AG09309 (cell line): ENCODE data around the gene HNRNPA0.
"Not testable (repeated sequence)": the region's sequence is repeated elsewhere in the genome, so short reads cannot be mapped to it uniquely, and the experiment has no call there.

Experiments used
- DNase-seq: peaks from one replicate; pipeline ENCODE4 v3.0.0-alpha.2; 2010; ENCODE audit warnings: low read depth
- H3K4me3 ChIP-seq: 2 replicates; pipeline ENCODE4 v1.5.1; 2011; ENCODE audit warnings: mild to moderate bottlenecking, low read depth, low read length, moderate library complexity; ENCODE audit not compliant: control insufficient read depth
- CTCF ChIP-seq: IDR thresholded peaks from 2 replicates; pipeline ENCODE4 v1.5.1; 2011; ENCODE audit warnings: mild to moderate bottlenecking, low read depth, low read length, inconsistent platforms; ENCODE audit not compliant: insufficient read depth, control insufficient read depth; ENCODE audit errors: missing control alignments

The HNRNPA0 gene

GRCh38 chr5:137791799-137792198 lies 37.6 kb upstream of the HNRNPA0 start:
- DNase-seq: no peak
- H3K4me3 ChIP-seq: no peak overlapping the region
- no peak for TF ChIP-seq CTCF

- TF ChIP-seq CTCF: no peak
- no peak overlapping the region for H3K4me3 ChIP-seq
- DNase-seq: no peak
These were observed 37.2 kb upstream of the HNRNPA0 start for GRCh38 chr5:137791387-137791786.

DNA sequence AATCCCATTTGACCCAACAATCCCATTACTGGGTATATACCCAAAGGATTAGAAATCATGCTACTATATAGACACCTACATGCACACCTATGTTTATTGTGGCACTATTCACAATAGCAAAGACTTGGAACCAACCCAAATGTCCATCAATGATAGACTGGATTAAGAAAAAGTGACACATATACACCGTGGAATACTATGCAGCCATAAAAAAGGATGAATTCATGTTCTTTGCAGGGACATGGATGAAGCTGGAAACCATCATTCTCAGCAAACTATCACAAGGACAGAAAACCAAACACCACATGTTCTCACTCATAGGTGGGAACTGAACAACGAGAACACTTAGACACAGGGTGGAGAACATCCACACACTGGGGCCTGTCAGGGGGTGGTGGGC lies 34.4 kb upstream of the HNRNPA0 start:
- not testable (repeated sequence) for DNase-seq, H3K4me3 ChIP-seq

GRCh38 chr5:137782984-137783536 lies 28.9 kb upstream of the HNRNPA0 start:
- no peak overlapping the region for H3K4me3 ChIP-seq
- no peak for TF ChIP-seq CTCF

GRCh38 chr5:137782055-137782454 lies 27.9 kb upstream of the HNRNPA0 start:
- no peak for DNase-seq
- H3K4me3 ChIP-seq: no peak overlapping the region

More at GRCh38 chr5:137782984-137783536, 28.9 kb upstream of the HNRNPA0 start:
- DNase-seq: no peak

DNA sequence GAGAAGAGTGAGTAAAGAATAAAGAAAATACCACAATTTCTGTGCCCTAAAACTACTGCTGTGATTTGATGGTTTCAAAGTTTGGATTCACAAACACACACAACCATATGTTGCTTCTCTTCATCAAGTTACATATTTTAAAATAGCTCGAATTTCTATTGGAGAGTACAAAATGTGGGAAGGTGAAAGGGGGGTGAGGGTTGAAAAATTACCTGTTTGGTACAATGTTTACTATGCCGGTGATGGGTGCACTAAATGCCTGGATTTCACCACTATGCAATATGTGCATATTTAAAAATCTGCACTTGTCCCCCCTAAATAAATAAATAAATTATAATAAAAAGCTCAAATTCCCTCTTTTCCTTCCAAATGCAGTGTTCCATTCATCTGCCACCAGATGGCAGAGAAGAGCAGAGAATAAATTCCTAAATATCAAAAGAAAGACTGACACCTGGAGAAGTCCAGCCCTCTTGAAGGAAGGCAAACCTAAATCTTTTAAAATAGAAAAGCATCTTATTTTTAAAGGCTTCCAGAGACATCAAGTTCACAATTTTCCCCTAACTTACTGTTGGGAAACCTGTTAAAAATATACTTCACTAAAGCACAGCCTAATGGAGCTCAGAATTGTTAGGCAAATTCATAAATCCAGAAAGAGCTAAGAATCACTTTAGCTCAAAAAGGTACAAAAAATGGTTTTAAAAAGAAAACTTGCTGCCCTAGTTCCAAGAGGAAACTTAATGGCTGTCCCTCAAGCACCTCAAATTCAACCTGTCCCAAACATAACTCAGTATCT lies 24.8 kb upstream of the HNRNPA0 start:
- no peak overlapping the region for H3K4me3 ChIP-seq
- TF ChIP-seq CTCF: peak; percentile 67
- DNase-seq: no peak

More at GRCh38 chr5:137782055-137782454, 27.9 kb upstream of the HNRNPA0 start:
- no peak for TF ChIP-seq CTCF

DNA sequence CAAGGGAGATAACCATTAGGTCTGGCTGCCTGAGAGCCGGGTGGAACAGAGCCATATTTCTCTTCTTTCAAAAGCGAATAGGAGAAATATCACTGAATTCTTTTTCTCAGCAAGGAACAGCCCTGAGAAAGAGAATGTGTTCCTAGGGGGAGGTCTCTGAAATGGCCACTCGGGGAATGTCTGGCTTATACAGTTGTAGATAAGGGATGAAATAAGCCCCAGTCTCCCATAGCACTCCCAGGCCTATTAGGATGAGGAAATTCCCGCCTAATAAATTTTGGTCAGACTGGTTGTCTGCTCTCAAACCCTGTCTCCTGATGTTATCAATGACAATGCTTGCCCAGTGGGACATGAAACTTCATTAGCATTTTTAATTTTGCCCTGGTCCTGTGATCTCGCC lies 13.8 kb upstream of the HNRNPA0 start:
- H3K4me3 ChIP-seq, DNase-seq: not testable (repeated sequence)
